ENCODE results near the gene PSEN1.

Gene PSEN1

DNA sequence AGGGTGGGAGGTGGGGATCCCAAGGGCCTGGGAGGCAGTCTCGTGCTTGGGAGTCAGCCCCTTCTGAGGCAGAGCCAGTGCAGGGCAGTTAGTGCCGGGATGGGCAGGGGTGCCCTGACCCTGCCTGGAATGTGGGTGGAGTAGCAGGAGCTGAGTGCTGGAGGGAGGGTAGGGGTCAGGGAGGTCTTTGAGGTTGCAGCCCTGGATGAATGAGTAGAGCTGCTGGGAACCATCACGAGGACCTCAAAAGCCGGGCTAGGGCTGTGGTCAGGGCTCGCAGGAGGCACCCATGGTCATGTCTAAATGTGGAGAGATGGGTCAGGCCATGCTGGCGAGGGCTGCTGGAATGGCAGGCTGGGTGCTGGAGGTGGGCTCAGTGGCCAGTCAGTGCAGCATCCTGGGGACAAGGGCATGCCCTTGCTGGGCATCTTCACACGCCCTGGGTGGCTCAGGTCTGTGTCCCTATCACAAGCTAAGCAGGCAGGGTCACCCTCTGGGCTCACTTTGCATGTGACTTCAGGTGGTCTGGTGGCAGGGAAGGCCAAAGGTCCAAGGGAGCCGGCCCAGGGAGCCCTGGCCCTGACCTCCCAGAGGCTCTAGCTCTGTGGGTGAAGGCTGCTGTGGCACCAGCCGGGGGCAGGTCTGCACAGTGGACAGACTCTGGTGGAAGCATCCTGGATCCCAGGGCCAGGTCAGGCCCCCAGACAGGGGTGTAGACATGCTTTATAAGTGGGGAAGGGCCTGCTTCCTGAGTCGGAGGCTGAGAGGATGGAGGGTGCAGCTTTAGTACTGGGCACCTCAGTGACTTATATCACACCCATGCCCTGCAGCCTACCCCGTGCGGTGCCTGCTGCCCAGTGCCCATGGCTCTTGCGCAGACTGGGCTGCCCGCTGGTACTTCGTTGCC, 125.5 kb downstream of the PSEN1 start:
- Histone ChIP-seq H3K4me3 (replicated peaks; ENCODE audit: insufficient read depth, low read length) (no peak overlapping the region), H3K27ac (replicated peaks) (no peak overlapping the region), H3K27me3 (ENCODE audit: insufficient read depth, poor library complexity, severe bottlenecking) (no peaks in the 10 kb centered on the region)
- TF ChIP-seq GABPA (IDR thresholded peaks at IDR 0.05; ENCODE audit: low read depth), result no peak
- TF ChIP-seq SPI1 (IDR thresholded peaks at IDR 0.05; ENCODE audit: borderline replicate concordance, low read depth), result no peak
- TF ChIP-seq, protein P1, sequence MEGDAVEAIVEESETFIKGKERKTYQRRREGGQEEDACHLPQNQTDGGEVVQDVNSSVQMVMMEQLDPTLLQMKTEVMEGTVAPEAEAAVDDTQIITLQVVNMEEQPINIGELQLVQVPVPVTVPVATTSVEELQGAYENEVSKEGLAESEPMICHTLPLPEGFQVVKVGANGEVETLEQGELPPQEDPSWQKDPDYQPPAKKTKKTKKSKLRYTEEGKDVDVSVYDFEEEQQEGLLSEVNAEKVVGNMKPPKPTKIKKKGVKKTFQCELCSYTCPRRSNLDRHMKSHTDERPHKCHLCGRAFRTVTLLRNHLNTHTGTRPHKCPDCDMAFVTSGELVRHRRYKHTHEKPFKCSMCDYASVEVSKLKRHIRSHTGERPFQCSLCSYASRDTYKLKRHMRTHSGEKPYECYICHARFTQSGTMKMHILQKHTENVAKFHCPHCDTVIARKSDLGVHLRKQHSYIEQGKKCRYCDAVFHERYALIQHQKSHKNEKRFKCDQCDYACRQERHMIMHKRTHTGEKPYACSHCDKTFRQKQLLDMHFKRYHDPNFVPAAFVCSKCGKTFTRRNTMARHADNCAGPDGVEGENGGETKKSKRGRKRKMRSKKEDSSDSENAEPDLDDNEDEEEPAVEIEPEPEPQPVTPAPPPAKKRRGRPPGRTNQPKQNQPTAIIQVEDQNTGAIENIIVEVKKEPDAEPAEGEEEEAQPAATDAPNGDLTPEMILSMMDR (IDR thresholded peaks at IDR 0.05; ENCODE audit: insufficient read depth, low read length), result no peak
- TF ChIP-seq, protein P2, sequence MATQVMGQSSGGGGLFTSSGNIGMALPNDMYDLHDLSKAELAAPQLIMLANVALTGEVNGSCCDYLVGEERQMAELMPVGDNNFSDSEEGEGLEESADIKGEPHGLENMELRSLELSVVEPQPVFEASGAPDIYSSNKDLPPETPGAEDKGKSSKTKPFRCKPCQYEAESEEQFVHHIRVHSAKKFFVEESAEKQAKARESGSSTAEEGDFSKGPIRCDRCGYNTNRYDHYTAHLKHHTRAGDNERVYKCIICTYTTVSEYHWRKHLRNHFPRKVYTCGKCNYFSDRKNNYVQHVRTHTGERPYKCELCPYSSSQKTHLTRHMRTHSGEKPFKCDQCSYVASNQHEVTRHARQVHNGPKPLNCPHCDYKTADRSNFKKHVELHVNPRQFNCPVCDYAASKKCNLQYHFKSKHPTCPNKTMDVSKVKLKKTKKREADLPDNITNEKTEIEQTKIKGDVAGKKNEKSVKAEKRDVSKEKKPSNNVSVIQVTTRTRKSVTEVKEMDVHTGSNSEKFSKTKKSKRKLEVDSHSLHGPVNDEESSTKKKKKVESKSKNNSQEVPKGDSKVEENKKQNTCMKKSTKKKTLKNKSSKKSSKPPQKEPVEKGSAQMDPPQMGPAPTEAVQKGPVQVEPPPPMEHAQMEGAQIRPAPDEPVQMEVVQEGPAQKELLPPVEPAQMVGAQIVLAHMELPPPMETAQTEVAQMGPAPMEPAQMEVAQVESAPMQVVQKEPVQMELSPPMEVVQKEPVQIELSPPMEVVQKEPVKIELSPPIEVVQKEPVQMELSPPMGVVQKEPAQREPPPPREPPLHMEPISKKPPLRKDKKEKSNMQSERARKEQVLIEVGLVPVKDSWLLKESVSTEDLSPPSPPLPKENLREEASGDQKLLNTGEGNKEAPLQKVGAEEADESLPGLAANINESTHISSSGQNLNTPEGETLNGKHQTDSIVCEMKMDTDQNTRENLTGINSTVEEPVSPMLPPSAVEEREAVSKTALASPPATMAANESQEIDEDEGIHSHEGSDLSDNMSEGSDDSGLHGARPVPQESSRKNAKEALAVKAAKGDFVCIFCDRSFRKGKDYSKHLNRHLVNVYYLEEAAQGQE (IDR thresholded peaks at IDR 0.05; ENCODE audit: insufficient replicate concordance, low read depth), result no peak
- no peak for TF ChIP-seq POLR2AphosphoS5 (IDR thresholded peaks at IDR 0.05; ENCODE audit: low read depth)
- no peak for DNase-seq (ENCODE audit: low read depth in 1 of 2, low spot score in 1 of 2)

DNA sequence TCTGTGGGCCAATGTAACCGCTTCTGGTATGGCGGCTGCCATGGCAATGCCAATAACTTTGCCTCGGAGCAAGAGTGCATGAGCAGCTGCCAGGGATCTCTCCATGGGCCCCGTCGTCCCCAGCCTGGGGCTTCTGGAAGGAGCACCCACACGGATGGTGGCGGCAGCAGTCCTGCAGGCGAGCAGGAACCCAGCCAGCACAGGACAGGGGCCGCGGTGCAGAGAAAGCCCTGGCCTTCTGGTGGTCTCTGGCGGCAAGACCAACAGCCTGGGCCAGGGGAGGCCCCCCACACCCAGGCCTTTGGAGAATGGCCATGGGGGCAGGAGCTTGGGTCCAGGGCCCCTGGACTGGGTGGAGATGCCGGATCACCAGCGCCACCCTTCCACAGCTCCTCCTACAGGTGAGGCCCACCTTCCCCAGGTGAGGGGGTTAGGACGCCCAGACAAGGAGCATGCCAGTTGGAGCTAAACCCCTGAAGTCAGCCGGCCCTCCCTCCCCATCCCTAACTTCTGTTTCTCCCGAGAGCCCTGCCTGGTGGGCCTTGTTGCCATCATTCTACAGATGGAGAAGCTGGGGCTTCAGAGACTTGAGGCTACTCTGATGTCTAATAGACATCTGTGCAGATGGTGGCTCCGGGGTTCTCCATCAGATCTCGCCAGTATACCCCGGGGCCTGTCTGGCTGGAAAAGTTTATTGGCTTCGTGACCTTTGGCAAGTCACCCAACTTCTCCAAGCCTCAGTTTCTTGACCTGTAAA, 126.3 kb downstream of the PSEN1 start:
- H3K4me3 ChIP-seq (replicated peaks; ENCODE audit: insufficient read depth, low read length), result no peak overlapping the region
- no peak for DNase-seq (ENCODE audit: low read depth in 1 of 2, low spot score in 1 of 2)
- no peaks in the 10 kb centered on the region for H3K27me3 ChIP-seq (ENCODE audit: insufficient read depth, poor library complexity, severe bottlenecking)
- TF ChIP-seq GABPA (IDR thresholded peaks at IDR 0.05; ENCODE audit: low read depth) (no peak), POLR2AphosphoS5 (IDR thresholded peaks at IDR 0.05; ENCODE audit: low read depth) (no peak), SPI1 (IDR thresholded peaks at IDR 0.05; ENCODE audit: borderline replicate concordance, low read depth) (no peak)
- TF ChIP-seq, protein P1 (IDR thresholded peaks at IDR 0.05; ENCODE audit: insufficient read depth, low read length), result no peak
- TF ChIP-seq, protein P2 (IDR thresholded peaks at IDR 0.05; ENCODE audit: insufficient replicate concordance, low read depth), result no peak
- no peak overlapping the region for H3K27ac ChIP-seq (replicated peaks)

DNA sequence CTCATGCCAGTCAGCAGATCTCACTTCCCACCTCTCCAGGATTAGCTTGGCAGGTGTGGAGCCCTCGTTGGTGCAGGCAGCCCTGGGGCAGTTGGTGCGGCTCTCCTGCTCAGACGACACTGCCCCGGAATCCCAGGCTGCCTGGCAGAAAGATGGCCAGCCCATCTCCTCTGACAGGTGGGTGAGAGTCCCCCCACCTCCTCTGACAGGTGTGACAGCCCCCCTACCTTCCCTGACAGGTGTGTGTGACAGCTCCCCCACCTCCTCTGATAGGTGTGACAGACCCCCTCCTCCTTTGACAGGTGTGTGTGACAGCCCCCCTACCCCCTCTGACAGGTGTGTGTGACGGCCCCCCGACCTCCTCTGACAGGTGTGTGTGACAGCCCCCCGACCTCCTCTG, 127.3 kb downstream of the PSEN1 start:
- no peak for TF ChIP-seq SPI1 (IDR thresholded peaks at IDR 0.05; ENCODE audit: borderline replicate concordance, low read depth)
- TF ChIP-seq POLR2AphosphoS5 (IDR thresholded peaks at IDR 0.05; ENCODE audit: low read depth), result no peak
- TF ChIP-seq, protein P1 (IDR thresholded peaks at IDR 0.05; ENCODE audit: insufficient read depth, low read length), result no peak
- TF ChIP-seq, protein P2 (IDR thresholded peaks at IDR 0.05; ENCODE audit: insufficient replicate concordance, low read depth), result no peak
- no peak for TF ChIP-seq GABPA (IDR thresholded peaks at IDR 0.05; ENCODE audit: low read depth)
- H3K27ac ChIP-seq (replicated peaks), result no peak overlapping the region
- no peaks in the 10 kb centered on the region for H3K27me3 ChIP-seq (ENCODE audit: insufficient read depth, poor library complexity, severe bottlenecking)
- no peak overlapping the region for H3K4me3 ChIP-seq (replicated peaks; ENCODE audit: insufficient read depth, low read length)
- DNase-seq (ENCODE audit: low read depth in 1 of 2, low spot score in 1 of 2), result no peak

All from HL-60 (cell line).